Keratinocyte (primary cell): ENCODE measurements around the gene KIF11. TPM values are rescaled to one million over a fixed set of nuclear protein-coding genes. Genes with fewer than 3 reads are reported as not detected.

Experiments
- DNase-seq: peaks from one replicate; pipeline ENCODE4 v3.0.0-alpha.2; 2011; ENCODE audit warnings: low read depth, missing footprints, low spot score
- FAIRE-seq: peaks from 2 replicates; lab custom pipeline; 2011; peaks lifted over from hg19 to GRCh38; lab: Jason Lieb, UNC
- H2AFZ ChIP-seq: 2 replicates; pipeline ENCODE4 v1.6.0; 2012; ENCODE audit warnings: low read length, control low read depth, inconsistent platforms; ENCODE audit not compliant: control insufficient read depth
- H3K27ac ChIP-seq: 2 replicates; pipeline ENCODE4 v1.5.1; 2011; ENCODE audit warnings: low read length; ENCODE audit not compliant: control insufficient read depth, insufficient read depth
- H3K27me3 ChIP-seq: 3 replicates; pipeline ENCODE4 v1.6.0; 2011; ENCODE audit warnings: low read length; ENCODE audit not compliant: control insufficient read depth, insufficient read depth; ENCODE audit errors: extremely low read depth
- H3K36me3 ChIP-seq, 2 experiments: 2 replicates in 1 of 2; 3 replicates in 1 of 2; pipeline ENCODE4 v1.5.1; 2011; ENCODE audit warnings: low read length in 2 of 2, mild to moderate bottlenecking in 1 of 2; ENCODE audit not compliant: control insufficient read depth in 2 of 2, insufficient read depth in 2 of 2; ENCODE audit errors: extremely low read depth in 1 of 2
- H3K4me1 ChIP-seq: 3 replicates; pipeline ENCODE4 v1.5.1; 2011; ENCODE audit warnings: low read length; ENCODE audit not compliant: control insufficient read depth, insufficient read depth; ENCODE audit errors: extremely low read depth
- H3K4me2 ChIP-seq: 3 replicates; pipeline ENCODE4 v1.6.0; 2011; ENCODE audit warnings: low read depth, low read length; ENCODE audit not compliant: control insufficient read depth, insufficient read depth; ENCODE audit errors: extremely low read depth
- H3K4me3 ChIP-seq, 3 experiments: fragments of 200-600 bp in 1 of 3; sonication (generic) in 1 of 3; 2 replicates in 2 of 3; 3 replicates in 1 of 3; pipeline ENCODE4 v1.5.1; 2011 to 2016; ENCODE audit warnings: low read length in 3 of 3, mild to moderate bottlenecking in 3 of 3, control low read depth in 2 of 3, inconsistent platforms in 1 of 3, low read depth in 1 of 3, mixed read lengths in 1 of 3, mixed run types in 1 of 3, moderate library complexity in 1 of 3; ENCODE audit not compliant: control insufficient read depth in 2 of 3, insufficient read depth in 2 of 3; ENCODE audit errors: extremely low read depth in 1 of 3
- H3K79me2 ChIP-seq: 2 replicates; pipeline ENCODE4 v1.6.0; 2012; ENCODE audit warnings: low read length; ENCODE audit not compliant: control insufficient read depth, insufficient read depth
- H3K9ac ChIP-seq: 3 replicates; pipeline ENCODE4 v1.6.0; 2011; ENCODE audit warnings: low read length; ENCODE audit not compliant: control insufficient read depth, insufficient read depth; ENCODE audit errors: extremely low read depth
- H3K9me1 ChIP-seq: 3 replicates; pipeline ENCODE4 v1.6.0; 2011; ENCODE audit warnings: low read length; ENCODE audit not compliant: control insufficient read depth, insufficient read depth; ENCODE audit errors: extremely low read depth
- H3K9me3 ChIP-seq: 2 replicates; pipeline ENCODE4 v1.5.1; 2012; ENCODE audit warnings: low read depth, low read length; ENCODE audit not compliant: control insufficient read depth
- H4K20me1 ChIP-seq: 3 replicates; pipeline ENCODE4 v1.6.0; 2011; ENCODE audit warnings: low read length; ENCODE audit not compliant: control insufficient read depth, insufficient read depth; ENCODE audit errors: extremely low read depth
- CTCF ChIP-seq, 3 experiments: IDR thresholded peaks in 1 of 3; conservative IDR thresholded peaks in 1 of 3; optimal IDR thresholded peaks in 1 of 3; 2 replicates in 2 of 3; 3 replicates in 1 of 3; pipeline versions ENCODE3 to v1.5.1; 2011; ENCODE audit warnings: low read length in 3 of 3, mild to moderate bottlenecking in 3 of 3, moderate library complexity in 2 of 3, control low read depth in 1 of 3, inconsistent platforms in 1 of 3; ENCODE audit not compliant: insufficient read depth in 2 of 3; ENCODE audit errors: extremely low read depth in 1 of 3
- EZH2 ChIP-seq: IDR thresholded peaks from one replicate; pipeline ENCODE4 v1.6.1; 2012; ENCODE audit warnings: inconsistent platforms, mild to moderate bottlenecking, low read length, moderate library complexity
- dilution Hi-C: fragments of 300-500 bp; cut with MboI; formaldehyde crosslinking; loops from one replicate; pipeline ENCODE4 v1.7.0; 2020; ENCODE audit warnings: low sequenced_read_pairs; ENCODE audit not compliant: extremely low pct_ligation_motif_present
- polyA plus RNA-seq, 5 experiments: library from polyadenylated mRNA; depleted of rRNA in 3 of 5; stranded (reverse) in 3 of 5; stranded (forward) in 1 of 5; unstranded in 1 of 5; fragments of >200 nt; gene quantifications; 1 replicate in 1 of 5; 2 replicates in 3 of 5; 3 replicates in 1 of 5; pipeline versions ENCODE4 v1.2.1 to v1.2.3, GENCODE V29; 2011 to 2012; ENCODE audit warnings: missing spikeins in 2 of 5, low read depth in 1 of 5, low replicate concordance in 1 of 5

Gene KIF11
- polyA plus RNA-seq, 1 donor (not counting 4 experiments of a cell fraction or from before 2014, with no cell fraction given): 10.6 TPM

- FAIRE-seq (no peak), DNase-seq (no peak)
- H3K4me3 ChIP-seq: no peak overlapping the region
- H3K9ac ChIP-seq: no peak overlapping the region
- H3K4me2 ChIP-seq: no peak overlapping the region
- H3K4me1 ChIP-seq: no peaks in the 10 kb centered on the region
- H4K20me1 ChIP-seq: no peaks in the 10 kb centered on the region
- TF ChIP-seq EZH2 (no peak), CTCF (optimal IDR thresholded peaks at IDR 0.05 in 1 of 3, IDR thresholded peaks at IDR 0.05 in 1 of 3, conservative IDR thresholded peaks at IDR 0.05 in 1 of 3; ENCODE audit: extremely low read depth in 1 of 3, insufficient read depth in 2 of 3, low read length in 3 of 3) (no peak)
- H2AFZ ChIP-seq: no peak overlapping the region
- no peaks in the 10 kb centered on the region for H3K79me2 ChIP-seq
- no peaks in the 10 kb centered on the region for H3K36me3 ChIP-seq
- H3K27me3 ChIP-seq: no peaks in the 10 kb centered on the region
- H3K9me3 ChIP-seq: no peaks in the 10 kb centered on the region
- dilution Hi-C loops: no loop called here
- H3K27ac ChIP-seq: no peak overlapping the region
- no peaks in the 10 kb centered on the region for H3K9me1 ChIP-seq
Measured at GRCh38 chr10:92657024-92657423, 64.1 kb downstream of the KIF11 start.

GRCh38 chr10:92662848-92663247 is 69.9 kb downstream of the KIF11 start:
- H3K27ac ChIP-seq: no peak overlapping the region
- H3K79me2 ChIP-seq: no peaks in the 10 kb centered on the region
- H2AFZ ChIP-seq: no peak overlapping the region
- no peaks in the 10 kb centered on the region for H3K27me3 ChIP-seq
- H4K20me1 ChIP-seq: no peaks in the 10 kb centered on the region
- no peaks in the 10 kb centered on the region for H3K9me1 ChIP-seq
- H3K4me1 ChIP-seq: no peaks in the 10 kb centered on the region
- H3K36me3 ChIP-seq: no peaks in the 10 kb centered on the region
- H3K4me3 ChIP-seq: no peak overlapping the region
- FAIRE-seq: no peak
- dilution Hi-C loops: no loop called here
- H3K9me3 ChIP-seq: no peaks in the 10 kb centered on the region
- no peak overlapping the region for H3K9ac ChIP-seq
- TF ChIP-seq CTCF (optimal IDR thresholded peaks at IDR 0.05 in 1 of 3, IDR thresholded peaks at IDR 0.05 in 1 of 3, conservative IDR thresholded peaks at IDR 0.05 in 1 of 3; ENCODE audit: extremely low read depth in 1 of 3, insufficient read depth in 2 of 3, low read length in 3 of 3): no peak
- TF ChIP-seq EZH2: no peak
- DNase-seq: no peak
- no peak overlapping the region for H3K4me2 ChIP-seq
